ENCODE results near the gene PIGQ.
A peak's percentile ranks its signal among the peaks of the same experiment; 100 is the strongest.
"Not testable (repeated sequence)": the region's sequence is repeated elsewhere in the genome, so short reads cannot be mapped to it uniquely, and the experiment has no call there.

The PIGQ gene

GRCh38 chr16:588889-589657 lies 19.3 kb downstream of the PIGQ start:
- DNase-seq: peak; percentile 83

- peak; percentile 90 for DNase-seq
Measured at GRCh38 chr16:589658-590187, 20.0 kb downstream of the PIGQ start, which contains the start of gene RAB40C. Gene RAB40C, plus strand, starts transcription at chr16:590066. Its CDS starts 226 bp downstream, at chr16:590292.

GRCh38 chr16:590188-590814 lies 20.5 kb downstream of the PIGQ start:
- no peak for DNase-seq

DNA sequence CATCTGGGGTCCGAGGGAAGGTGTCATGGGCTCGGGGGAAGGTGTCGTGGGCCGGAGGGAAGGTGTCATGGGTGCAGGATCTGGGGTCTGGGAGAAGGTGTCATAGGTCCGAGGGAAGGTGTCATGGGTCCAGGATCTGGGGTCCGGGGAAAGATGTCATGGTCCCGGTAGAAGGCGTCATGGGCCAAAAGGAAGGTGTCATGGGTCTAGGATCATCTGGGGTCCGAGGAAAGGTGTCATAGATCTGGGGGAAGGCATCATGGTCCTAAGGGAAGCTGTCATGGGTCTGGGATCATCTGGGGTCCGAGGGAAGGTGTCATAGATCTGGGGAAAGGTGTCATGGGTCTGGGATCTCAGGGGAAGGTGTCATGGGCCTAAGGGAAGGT lies 21.0 kb downstream of the PIGQ start:
- no peak for DNase-seq

DNA sequence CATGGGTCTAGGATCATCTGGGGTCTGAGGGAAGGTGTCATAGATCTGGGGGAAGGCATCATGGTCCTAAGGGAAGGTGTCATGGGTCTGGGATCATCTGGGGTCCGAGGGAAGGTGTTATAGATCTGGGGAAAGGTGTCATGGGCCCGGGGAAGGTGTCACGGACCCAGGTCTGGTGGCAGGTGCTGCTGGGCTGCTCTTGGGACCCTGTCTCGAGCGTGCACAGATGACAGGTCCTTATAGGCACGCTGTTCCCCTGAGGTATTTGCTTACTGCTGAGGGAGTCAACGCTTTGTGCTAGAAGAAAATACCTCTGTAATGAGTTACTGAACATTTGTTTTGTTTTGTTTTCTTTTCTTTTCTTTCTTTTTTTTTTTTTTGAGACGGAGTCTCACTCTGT lies 21.5 kb downstream of the PIGQ start:
- DNase-seq: no peak

DNA sequence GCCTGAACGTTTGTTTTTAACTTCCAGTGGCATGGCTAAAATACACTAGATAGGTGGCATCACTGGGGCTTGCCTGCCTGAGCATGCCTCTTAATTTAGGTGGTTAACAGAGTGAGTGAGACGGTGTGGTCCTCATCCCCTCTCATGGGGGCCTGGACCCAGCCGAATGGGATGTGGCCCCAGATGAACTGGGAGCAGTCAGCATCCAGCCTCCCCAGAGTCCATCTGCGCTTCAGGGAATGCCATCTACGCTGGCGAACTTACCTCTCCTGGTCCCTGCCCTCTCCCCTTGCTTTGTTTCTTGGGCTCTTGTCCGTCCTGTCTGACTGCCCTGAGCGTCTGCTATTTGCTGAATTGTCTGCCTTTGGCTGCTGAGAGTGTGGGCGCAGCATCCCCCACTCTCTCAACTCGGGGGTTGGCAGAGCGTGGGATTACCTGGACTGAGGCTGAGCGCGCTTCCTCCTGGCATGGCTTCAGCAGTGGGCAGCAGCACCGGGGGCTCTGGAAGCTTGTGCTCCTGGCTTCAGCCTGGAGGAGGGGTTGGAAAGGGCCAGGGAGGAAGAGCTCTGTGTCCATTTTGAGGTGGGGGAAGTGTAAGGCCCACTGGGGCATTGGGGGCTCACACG lies 22.2 kb downstream of the PIGQ start:
- DNase-seq: no peak

DNA sequence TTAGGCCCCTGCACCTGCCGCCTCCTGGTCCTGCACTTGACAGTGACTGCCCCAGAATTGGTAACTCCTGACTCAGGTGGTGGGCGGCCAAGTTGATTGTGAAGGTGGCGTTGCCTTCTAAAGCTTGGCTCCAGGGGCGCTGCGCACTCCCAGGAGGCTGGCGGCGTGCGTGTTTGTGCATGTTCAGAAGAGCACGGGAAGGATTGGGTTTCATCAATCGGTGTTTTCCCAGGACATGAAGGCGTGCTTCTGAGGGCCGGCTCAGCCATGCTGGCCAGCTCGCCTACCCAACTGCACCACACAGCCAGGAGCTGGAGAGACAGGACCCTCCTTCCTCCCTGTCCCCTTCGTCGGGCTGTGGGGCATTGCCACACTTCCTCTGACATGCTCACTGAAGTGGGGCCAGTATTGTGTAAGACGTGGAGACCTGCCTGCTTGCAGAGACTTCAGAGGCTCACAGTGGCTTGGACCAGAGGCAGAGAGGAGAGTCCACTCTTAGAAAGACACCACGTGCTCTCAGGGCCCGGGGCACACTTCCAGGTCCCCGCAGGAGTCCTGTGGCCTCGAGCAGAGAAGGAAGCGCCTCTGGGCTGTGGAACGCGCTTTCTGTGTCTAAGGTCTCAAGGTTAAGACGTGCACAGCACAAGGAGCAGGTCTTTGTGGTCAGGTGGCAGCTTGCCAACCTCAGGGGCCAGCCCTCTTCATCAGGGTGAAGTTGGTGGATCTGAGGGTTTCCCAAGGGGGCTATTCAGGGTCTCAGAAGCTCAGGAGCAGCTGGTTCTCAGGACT lies 22.9 kb downstream of the PIGQ start:
- DNase-seq: peak; percentile 77

DNA sequence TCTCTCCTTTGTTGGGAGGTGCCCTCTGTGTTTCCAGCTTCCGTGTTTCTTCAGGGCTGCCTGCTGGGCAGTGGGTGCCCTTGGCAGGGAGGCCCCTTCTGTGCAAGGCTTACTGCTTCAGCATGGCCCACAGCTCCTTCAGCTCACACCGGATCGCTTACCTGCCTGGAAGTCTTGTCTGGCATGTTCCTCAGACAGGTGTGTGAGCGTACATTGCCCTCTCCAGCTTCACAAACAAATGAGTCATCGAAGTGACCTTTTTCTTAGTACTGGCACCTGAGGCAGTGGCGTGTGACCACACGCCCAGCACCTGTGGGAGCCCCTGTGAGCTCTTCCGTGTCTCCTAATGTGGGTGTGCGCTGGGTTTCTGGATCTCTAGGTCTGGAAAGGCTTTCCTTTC lies 23.6 kb downstream of the PIGQ start:
- DNase-seq: no peak

DNA sequence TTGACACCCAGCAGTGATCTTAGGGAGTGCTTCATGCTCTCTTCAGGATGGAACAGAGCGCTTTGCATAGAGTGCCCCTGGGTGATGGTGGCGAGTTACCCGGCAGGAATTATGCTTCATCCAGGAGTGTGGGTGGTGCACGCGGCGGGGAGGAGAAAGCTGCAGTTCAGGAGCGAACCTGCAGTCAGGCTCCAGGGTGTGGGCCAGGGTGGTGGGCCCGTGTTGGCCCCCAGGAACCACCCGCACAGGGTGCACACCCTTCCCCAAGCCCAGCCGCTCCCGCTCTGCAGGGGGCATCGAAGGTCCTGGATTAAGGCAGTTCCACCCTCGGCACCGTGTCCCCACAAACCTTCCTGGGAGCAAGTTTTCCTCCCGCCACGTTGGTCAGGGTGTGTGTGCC lies 24.0 kb downstream of the PIGQ start:
- no peak for DNase-seq

DNA sequence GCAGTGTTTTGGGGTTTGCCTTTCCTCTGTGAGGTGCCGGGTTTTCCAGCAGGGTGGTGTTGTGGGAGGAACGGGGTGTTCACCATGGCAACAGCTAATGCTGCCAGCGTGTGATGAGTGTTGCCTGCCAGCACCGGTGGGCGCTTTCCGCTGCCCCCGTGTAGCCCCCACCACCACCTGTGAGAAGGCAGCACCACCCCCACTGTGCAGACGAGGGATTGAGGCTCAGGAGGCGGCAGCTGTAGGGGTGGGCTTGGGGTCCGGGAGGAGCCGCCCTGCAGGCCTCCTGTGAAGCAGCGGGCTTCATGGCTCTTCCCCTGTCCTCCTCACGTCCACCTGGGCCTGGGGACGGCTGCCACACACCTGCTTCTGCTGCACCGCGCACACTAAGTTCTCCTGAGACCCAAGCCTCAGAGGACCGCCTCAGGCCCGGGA lies 25.3 kb downstream of the PIGQ start:
- no peak for DNase-seq

DNA sequence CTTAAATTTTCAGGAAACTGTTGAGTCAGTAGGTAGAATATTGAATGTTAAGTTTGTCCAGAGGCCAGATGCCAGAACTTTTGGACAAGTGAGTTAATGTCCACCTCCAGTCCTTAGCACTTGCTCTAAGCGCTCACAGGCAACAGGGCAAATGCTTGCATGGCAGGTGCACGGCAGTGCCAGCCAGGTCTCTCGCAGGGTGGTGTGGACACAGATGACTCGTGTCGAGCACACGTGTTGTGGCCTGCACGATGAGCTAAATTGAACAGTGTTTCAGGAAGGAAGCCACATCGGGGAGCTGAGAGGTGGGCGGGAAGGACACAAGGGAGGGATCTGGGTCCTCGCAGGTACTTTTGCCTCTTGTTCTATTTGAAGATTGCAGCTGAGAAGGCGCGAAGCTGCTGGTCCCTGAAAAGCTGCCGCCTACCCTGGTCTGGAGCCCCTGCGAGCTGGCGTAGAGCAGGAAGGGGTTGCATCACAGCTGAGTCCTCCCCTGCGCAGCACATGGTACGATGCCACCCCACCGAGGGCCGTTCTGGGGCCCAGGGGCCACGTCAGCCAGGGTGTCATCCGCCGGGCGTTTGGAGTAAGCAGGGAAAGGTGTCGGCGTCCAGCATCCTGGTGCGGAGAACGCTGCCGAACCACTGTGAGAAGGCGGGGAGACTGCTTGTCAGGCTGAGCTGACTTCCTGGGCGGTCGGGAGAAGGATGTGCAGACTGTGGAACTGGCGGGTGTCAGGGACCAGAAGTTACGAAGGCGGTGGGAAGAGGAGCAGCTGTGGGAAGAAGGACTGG lies 26.4 kb downstream of the PIGQ start:
- DNase-seq: no peak

GRCh38 chr16:596736-597060 lies 26.9 kb downstream of the PIGQ start:
- no peak for DNase-seq

- not testable (repeated sequence) for DNase-seq
Measured at GRCh38 chr16:597655-598054, 27.9 kb downstream of the PIGQ start.

DNA sequence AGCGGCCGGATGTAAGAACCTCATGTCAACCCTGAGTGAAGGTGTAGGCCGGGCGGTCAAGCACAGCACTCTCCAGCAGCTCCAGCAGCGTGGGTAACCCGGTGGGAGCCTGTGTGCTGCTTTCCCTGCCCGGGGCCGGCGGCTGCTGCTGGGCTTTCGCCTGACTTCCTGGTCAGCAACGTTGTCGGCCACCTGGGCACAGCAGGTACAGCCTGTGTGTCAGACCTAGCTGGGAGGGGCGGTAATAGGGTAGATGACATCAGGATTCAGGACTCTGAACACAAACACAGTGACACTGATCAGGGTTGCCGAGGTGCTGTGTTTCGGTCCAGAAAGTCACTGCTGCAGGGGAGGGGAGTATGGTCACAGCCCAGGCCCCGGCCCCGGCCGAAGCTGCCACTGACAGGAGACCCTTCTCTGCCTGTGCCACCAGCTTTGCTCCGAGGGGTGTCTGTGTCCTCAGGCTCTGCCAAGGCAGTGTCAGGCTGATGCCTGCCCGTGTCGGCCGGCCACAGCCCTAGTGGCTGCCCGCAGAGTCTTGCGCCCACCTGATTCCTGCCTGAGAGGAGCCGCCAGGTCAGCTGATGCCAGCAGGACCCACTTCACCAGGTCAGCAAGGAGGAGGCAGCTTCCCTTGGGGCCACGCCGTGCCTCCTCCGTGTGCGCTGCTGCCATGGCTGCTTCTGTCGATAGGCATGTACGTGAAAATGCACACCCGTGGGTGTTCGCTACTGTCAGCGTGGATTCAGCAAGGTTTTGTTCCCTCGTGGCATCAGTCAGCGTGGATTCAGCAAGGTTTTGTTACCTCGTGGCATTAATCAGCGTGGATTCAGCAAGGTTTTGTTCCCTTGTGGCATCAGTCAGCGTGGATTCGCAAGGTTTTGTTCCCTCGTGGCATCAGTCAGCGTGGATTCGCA lies 29.3 kb downstream of the PIGQ start:
- DNase-seq: no peak

DNA sequence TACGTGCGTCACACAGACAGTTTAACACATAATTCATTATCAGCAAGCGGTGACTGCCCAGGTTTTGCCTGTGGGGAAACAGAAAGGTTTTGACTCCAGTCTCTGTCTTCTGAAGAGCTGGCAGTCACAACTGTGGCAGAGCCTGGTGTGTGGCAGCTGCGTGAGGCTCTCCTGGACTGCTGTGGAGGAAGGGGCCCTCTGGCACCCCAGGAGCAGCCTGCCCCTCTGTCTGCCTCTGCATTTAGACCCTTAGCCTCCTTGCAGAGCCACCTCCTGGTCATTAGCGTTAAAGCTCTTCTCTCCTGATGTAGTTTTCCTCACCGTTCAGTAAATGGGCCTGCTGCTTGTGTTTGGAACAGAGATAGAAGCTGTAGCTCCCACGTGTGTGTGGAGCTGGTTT lies 31.0 kb downstream of the PIGQ start:
- DNase-seq: no peak

GRCh38 chr16:603933-604332 lies 34.2 kb downstream of the PIGQ start:
- DNase-seq: no peak

GRCh38 chr16:606656-607307 lies 37.0 kb downstream of the PIGQ start:
- DNase-seq: no peak

DNA sequence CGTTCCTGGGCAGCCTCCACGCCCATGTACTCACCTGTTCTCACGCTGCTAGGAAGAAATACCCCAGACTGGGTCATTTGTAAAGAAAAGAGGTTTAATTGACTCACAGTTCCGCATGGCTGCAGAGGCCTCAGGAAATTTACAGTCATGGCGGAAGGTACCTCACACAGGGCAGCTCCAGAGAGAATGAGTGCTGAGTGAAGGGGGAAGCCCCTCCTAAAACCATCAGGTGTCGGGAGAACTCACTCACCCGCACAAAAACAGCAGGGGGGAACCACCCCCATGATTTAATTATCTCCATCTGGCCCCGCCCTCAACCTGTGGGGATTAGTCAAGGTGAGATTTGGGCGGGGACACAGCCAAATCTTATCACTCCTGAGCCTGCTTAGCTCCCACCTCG lies 38.3 kb downstream of the PIGQ start:
- no peak for DNase-seq

- no peak for DNase-seq
Measured at GRCh38 chr16:609316-609715, 39.5 kb downstream of the PIGQ start.

DNA sequence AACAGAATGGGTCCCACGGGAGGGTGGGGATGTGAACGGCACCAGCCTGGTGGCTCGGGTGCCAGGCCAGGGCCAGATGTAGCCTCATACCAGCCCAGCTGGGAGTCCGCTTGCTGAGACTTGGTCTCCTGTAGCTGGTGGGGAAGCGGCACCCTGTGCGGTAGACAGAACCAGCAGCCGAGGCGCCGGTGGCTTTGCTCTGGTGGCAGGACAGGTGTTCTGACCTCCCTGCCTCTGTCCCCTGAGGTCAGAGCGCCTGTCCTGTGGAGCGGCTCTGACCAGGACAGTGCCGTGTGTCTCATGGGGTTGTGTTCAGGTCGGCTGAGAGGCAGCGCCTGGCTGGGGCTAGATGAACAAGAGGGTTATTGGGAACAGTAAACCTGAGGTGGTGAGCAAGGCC lies 40.2 kb downstream of the PIGQ start:
- no peak for DNase-seq
